PC-3 (cell line): ENCODE results near the gene PTDSS2. TPM values are rescaled to one million over a fixed set of nuclear protein-coding genes. Genes with fewer than 3 reads are reported as not detected.

ENCODE experiments used
- ATAC-seq: fragments of 200-7000 bp; cut with Tn5 transposase; 2 replicates; pipeline ENCODE4 v1.9.1; 2020; ENCODE audit warnings: mild to moderate bottlenecking, moderate library complexity
- BruUV-seq: library from RNA; stranded (reverse); fragments of 400-500 nt; replicated peaks from 2 replicates; lab custom pipeline; 2021; lab: Mats Ljungman, UMichigan
- CTCF ChIA-PET: fragments of 300-600 bp; sonication (Branson Sonifier 250); formaldehyde crosslinking; loops from one replicate; lab custom pipeline; 2022; ENCODE audit warnings: antibody characterized with exemption; lab: Charles Lee
- POLR2A ChIA-PET: fragments of 300-600 bp; sonication (Branson Sonifier 250); formaldehyde crosslinking; loops from one replicate; lab custom pipeline; 2022; ENCODE audit warnings: antibody characterized with exemption; ENCODE audit not compliant: unreplicated experiment; lab: Charles Lee
- DNase-seq: peaks from one replicate; pipeline ENCODE4 v3.0.0-alpha.2; 2015
- H2AFZ ChIP-seq: fragments of 300-600 bp; sonication (generic); 2 replicates; pipeline ENCODE4 v1.6.0; 2016; ENCODE audit warnings: antibody characterized with exemption, low read length
- H3F3A ChIP-seq: fragments of 300-600 bp; sonication (generic); one replicate; pipeline ENCODE4 v1.6.0; 2017; ENCODE audit warnings: antibody characterized with exemption, low read length, control low read depth, mild to moderate bottlenecking; ENCODE audit not compliant: unreplicated experiment
- H3K27ac ChIP-seq: fragments of 300-600 bp; sonication (generic); 2 replicates; pipeline ENCODE4 v1.5.1; 2016; ENCODE audit warnings: mild to moderate bottlenecking, low read length
- H3K27me3 ChIP-seq: fragments of 300-600 bp; sonication (generic); 2 replicates; pipeline ENCODE4 v1.6.1; 2016; ENCODE audit warnings: low read length, mixed read lengths
- H3K36me3 ChIP-seq: fragments of 300-600 bp; sonication (generic); 2 replicates; pipeline ENCODE4 v1.6.1; 2016; ENCODE audit warnings: low read depth, mixed run types, low read length, mixed read lengths
- H3K4me1 ChIP-seq: fragments of 300-600 bp; sonication (generic); 2 replicates; pipeline ENCODE4 v1.5.1; 2016; ENCODE audit warnings: low read length; ENCODE audit not compliant: insufficient read depth
- H3K4me2 ChIP-seq: fragments of 300-600 bp; sonication (generic); 2 replicates; pipeline ENCODE4 v1.6.0; 2016; ENCODE audit warnings: low read length
- H3K4me3 ChIP-seq: fragments of 300-600 bp; sonication (generic); 2 replicates; pipeline ENCODE4 v1.5.1; 2016; ENCODE audit warnings: mild to moderate bottlenecking, low read length, mixed read lengths
- H3K79me2 ChIP-seq: fragments of 300-600 bp; sonication (generic); 2 replicates; pipeline ENCODE4 v1.6.1; 2017; ENCODE audit warnings: low read length, mixed read lengths
- H3K9ac ChIP-seq: fragments of 300-600 bp; sonication (generic); 2 replicates; pipeline ENCODE4 v1.6.0; 2016; ENCODE audit warnings: mild to moderate bottlenecking, low read length
- H3K9me2 ChIP-seq: fragments of 300-600 bp; sonication (generic); replicated peaks from 2 replicates; pipeline ENCODE4 v1.6.1; 2016; ENCODE audit warnings: mixed run types, low read length, mixed read lengths
- H3K9me3 ChIP-seq: fragments of 300-600 bp; sonication (generic); 2 replicates; pipeline ENCODE4 v1.6.1; 2016; ENCODE audit warnings: low read length, mixed read lengths
- H4K20me1 ChIP-seq: fragments of 300-600 bp; sonication (generic); 2 replicates; pipeline ENCODE4 v1.6.1; 2016; ENCODE audit warnings: low read length, mixed read lengths
- EZH2 ChIP-seq: fragments of 300-600 bp; sonication (generic); IDR thresholded peaks from one replicate; pipeline ENCODE4 v1.6.1; 2017; ENCODE audit warnings: antibody characterized with exemption, mild to moderate bottlenecking, low read length; ENCODE audit not compliant: unreplicated experiment
- EZH2phosphoT487 ChIP-seq: fragments of 300-600 bp; sonication (generic); IDR thresholded peaks from 2 replicates; pipeline ENCODE4 v1.6.1; 2018; ENCODE audit warnings: mild to moderate bottlenecking, antibody characterized with exemption, low read length, borderline replicate concordance
- intact Hi-C: fragments of 100-400 bp; cut with micrococcal nuclease; formaldehyde crosslinking; loops from 2 replicates; pipeline ENCODE4 v1.9.0; 2023
- total RNA-seq: library from RNA; depleted of rRNA; stranded (reverse); fragments of >200 nt; gene quantifications from 2 replicates; pipeline ENCODE4 v1.2.3, GENCODE V29; 2014
- TF ChIP-seq, protein P1 (sequence below): fragments of 300-600 bp; sonication (generic); conservative IDR thresholded peaks from 2 replicates; pipeline ENCODE4 v1.5.1; 2017; ENCODE audit warnings: antibody characterized with exemption, low read depth, mild to moderate bottlenecking, low read length

The PTDSS2 gene
- total RNA-seq, 1 experiment from 2014 or later = 53.0 TPM

DNA sequence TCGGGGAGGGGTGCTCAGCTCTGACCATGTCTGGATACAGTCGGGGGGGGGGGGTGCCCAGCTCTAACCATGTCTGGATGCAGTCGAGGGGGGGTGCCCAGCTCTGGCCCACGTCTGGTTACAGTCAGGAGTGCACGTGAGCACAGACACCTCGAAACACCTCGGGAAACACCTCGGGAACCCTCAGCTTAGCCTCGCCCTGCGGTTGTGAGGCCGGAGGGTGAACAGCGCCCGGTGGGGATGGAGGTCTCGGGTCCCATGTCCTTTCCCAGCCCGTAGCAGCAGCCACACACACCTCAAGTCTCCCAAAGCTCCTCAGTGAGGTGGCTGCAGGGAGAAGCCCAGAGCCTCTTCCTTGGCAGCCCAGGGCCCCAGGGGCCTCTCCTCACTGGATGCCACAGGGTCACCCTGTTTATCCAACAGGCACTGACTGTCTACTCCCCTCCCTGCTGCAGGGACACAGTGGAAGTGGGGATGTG lies 37.4 kb upstream of the PTDSS2 start:
- H3K4me3 ChIP-seq = no peak overlapping the region
- H3K27me3 ChIP-seq = no peaks in the 10 kb centered on the region
- POLR2A ChIA-PET = no interaction called here
- intact Hi-C loops = no loop called here
- TF ChIP-seq, protein P1, sequence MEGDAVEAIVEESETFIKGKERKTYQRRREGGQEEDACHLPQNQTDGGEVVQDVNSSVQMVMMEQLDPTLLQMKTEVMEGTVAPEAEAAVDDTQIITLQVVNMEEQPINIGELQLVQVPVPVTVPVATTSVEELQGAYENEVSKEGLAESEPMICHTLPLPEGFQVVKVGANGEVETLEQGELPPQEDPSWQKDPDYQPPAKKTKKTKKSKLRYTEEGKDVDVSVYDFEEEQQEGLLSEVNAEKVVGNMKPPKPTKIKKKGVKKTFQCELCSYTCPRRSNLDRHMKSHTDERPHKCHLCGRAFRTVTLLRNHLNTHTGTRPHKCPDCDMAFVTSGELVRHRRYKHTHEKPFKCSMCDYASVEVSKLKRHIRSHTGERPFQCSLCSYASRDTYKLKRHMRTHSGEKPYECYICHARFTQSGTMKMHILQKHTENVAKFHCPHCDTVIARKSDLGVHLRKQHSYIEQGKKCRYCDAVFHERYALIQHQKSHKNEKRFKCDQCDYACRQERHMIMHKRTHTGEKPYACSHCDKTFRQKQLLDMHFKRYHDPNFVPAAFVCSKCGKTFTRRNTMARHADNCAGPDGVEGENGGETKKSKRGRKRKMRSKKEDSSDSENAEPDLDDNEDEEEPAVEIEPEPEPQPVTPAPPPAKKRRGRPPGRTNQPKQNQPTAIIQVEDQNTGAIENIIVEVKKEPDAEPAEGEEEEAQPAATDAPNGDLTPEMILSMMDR = no peak
- no peak for TF ChIP-seq EZH2
- no peak for TF ChIP-seq EZH2phosphoT487
- H3K36me3 ChIP-seq = no peaks in the 10 kb centered on the region
- H3K9ac ChIP-seq = no peak overlapping the region
- CTCF ChIA-PET = interaction anchor here (0.7 kb wide), 1 partner anchor 36 kb away, joined by 3 read pairs; no protein-coding TSS in a partner anchor
- H3K9me2 ChIP-seq = no peaks in the 10 kb centered on the region
- no peak for ATAC-seq
- no peak for DNase-seq
- no TSS peak for BruUV-seq
- no peaks in the 10 kb centered on the region for H4K20me1 ChIP-seq
- no peak overlapping the region for H3K27ac ChIP-seq
- no peak overlapping the region for H2AFZ ChIP-seq
- H3K4me2 ChIP-seq = no peak overlapping the region
- H3K9me3 ChIP-seq = no peaks in the 10 kb centered on the region
- H3K79me2 ChIP-seq = peaks cover 25% of the 10 kb centered on the region
- peaks cover 23% of the 10 kb centered on the region for H3K4me1 ChIP-seq
- H3F3A ChIP-seq = no peaks in the 10 kb centered on the region

DNA sequence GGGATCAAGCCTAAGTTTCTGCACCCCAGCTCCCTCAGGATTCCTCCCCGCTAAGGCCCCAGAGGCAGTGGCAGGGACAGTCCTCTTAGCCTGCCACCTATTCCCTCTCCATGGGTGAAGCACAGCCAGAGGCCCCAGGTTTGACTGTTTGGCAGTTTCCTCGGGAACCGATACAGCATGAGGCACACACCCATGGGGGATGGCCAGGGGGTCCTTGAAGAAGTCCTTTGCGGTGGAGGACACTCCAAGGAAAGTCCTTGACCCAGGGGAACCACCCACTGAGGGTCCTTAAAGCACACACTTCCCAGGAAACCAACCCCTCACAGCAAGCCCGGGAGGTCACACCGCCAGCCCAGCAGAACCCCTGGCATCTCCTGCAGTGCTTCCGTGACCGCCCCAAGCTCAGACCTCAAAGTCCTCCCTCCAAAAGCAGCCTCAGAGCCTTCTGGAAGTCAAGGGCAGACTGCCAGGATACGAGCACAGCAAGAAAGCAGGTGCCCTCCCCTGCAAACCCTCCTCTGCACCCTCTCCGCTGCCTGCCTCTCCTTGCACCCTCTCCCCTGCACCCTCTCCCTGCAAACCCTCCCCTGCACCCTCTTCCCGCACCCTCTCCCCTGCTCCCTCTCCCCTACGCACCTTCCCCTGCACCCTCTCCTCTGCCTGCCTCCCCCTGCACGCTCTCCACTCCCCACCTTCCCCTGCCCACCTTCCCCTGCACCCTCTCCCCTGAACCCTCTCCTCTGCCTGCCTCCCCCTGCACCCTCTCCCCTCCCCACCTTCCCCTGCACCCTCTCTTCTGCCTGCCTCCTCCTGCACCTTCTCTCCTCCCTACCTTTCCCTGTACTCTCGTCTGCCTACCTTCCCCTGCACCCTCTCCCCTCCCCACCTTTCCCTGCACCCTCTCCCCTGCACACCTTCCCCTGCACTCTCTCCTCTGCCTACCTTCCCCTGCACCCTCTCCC lies 36.7 kb upstream of the PTDSS2 start:
- H3K4me2 ChIP-seq = no peak overlapping the region
- no peak overlapping the region for H2AFZ ChIP-seq
- no peaks in the 10 kb centered on the region for H3K27me3 ChIP-seq
- intact Hi-C loops = loop anchor here (2.0 kb wide), 1 partner anchor 35 kb away; no protein-coding TSS in a partner anchor
- no peaks in the 10 kb centered on the region for H4K20me1 ChIP-seq
- H3F3A ChIP-seq = no peaks in the 10 kb centered on the region
- ATAC-seq = no peak
- ChIA-PET CTCF (no interaction called here), POLR2A (no interaction called here)
- no peak overlapping the region for H3K9ac ChIP-seq
- H3K4me3 ChIP-seq = no peak overlapping the region
- no peaks in the 10 kb centered on the region for H3K9me3 ChIP-seq
- no TSS peak for BruUV-seq
- peaks cover 27% of the 10 kb centered on the region for H3K4me1 ChIP-seq
- DNase-seq = no peak
- H3K27ac ChIP-seq = no peak overlapping the region
- H3K36me3 ChIP-seq = no peaks in the 10 kb centered on the region
- TF ChIP-seq, protein P1 = no peak
- TF ChIP-seq EZH2phosphoT487 = no peak
- TF ChIP-seq EZH2 = no peak
- peaks cover 25% of the 10 kb centered on the region for H3K79me2 ChIP-seq
- no peaks in the 10 kb centered on the region for H3K9me2 ChIP-seq
